HepG2 (cell line): ENCODE measurements around the gene SLC17A9. TPM values are rescaled to one million over a fixed set of nuclear protein-coding genes. Genes with fewer than 3 reads are reported as not detected.
A peak's percentile ranks its signal among the peaks of the same experiment; 100 is the strongest.

Source experiments
- ATAC-seq: fragments of 200-7000 bp; cut with Tn5 transposase; 3 replicates; pipeline ENCODE4 v1.9.1; 2020; ENCODE audit warnings: mild to moderate bottlenecking, moderate library complexity
- BruUV-seq: library from RNA; stranded (reverse); fragments of 400-500 nt; replicated peaks from 2 replicates; lab custom pipeline; 2021; lab: Mats Ljungman, UMichigan
- CTCF ChIA-PET: fragments of 300-600 bp; formaldehyde crosslinking; extraction: SDS; loops from one replicate; lab custom pipeline; 2021; ENCODE audit warnings: low total read pairs, inconsistent platforms, low intra/inter-chr PET ratio; lab: Yijun Ruan, JAX
- POLR2A ChIA-PET: fragments of 350-600 bp; sonication (Branson Sonifier 250); formaldehyde crosslinking; loops from one replicate; lab custom pipeline; 2020; ENCODE audit warnings: antibody characterized with exemption, inconsistent platforms; lab: Yijun Ruan, JAX
- DNase-seq: peaks from one replicate; pipeline ENCODE4 v3.0.0-alpha.2; 2015; ENCODE audit warnings: low spot score
- FAIRE-seq: peaks from 3 replicates; lab custom pipeline; 2011; peaks lifted over from hg19 to GRCh38; lab: Jason Lieb, UNC
- H2AFZ ChIP-seq: one replicate; pipeline ENCODE4 v1.6.1; 2011; ENCODE audit warnings: low read length, inconsistent platforms
- H3K27ac ChIP-seq: fragments of 300-600 bp; 3 replicates; pipeline ENCODE4 v1.8.0; 2011; ENCODE audit warnings: mixed run types, mild to moderate bottlenecking, mixed read lengths, low read length, inconsistent platforms; ENCODE audit not compliant: insufficient read depth; ENCODE audit errors: extremely low read length
- H3K27me3 ChIP-seq, 2 experiments: fragments of 200-600 bp in 1 of 2; 2 replicates in 1 of 2; 3 replicates in 1 of 2; pipeline versions ENCODE4 v1.6.0 to v1.8.0; 2011; ENCODE audit warnings: low read length in 2 of 2, mild to moderate bottlenecking in 2 of 2, moderate library complexity in 2 of 2, inconsistent platforms in 1 of 2; ENCODE audit not compliant: insufficient read depth in 2 of 2, control insufficient read depth in 1 of 2
- H3K36me3 ChIP-seq, 2 experiments: fragments of 200-600 bp in 1 of 2; replicated peaks in 1 of 2; 2 replicates in 1 of 2; 3 replicates in 1 of 2; pipeline versions ENCODE4 v1.5.1 to v1.8.0; 2011; ENCODE audit warnings: low read length in 2 of 2, inconsistent platforms in 1 of 2; ENCODE audit not compliant: insufficient read depth in 2 of 2, control insufficient read depth in 1 of 2
- H3K4me1 ChIP-seq: 2 replicates; pipeline ENCODE4 v1.5.1; 2012; ENCODE audit warnings: low read length, inconsistent platforms; ENCODE audit not compliant: insufficient read depth
- H3K4me2 ChIP-seq: 2 replicates; pipeline ENCODE4 v1.6.0; 2011; ENCODE audit warnings: low read depth, low read length, inconsistent platforms
- H3K4me3 ChIP-seq, 3 experiments: fragments of 200-600 bp in 1 of 3; sonication (generic), shearing (Covaris generic) in 1 of 3; replicated peaks in 1 of 3; 2 replicates each; pipeline ENCODE4 v1.5.1; 2011 to 2016; ENCODE audit warnings: low read length in 3 of 3, inconsistent platforms in 2 of 3, low read depth in 2 of 3, mild to moderate bottlenecking in 2 of 3, control low read depth in 1 of 3, mixed read lengths in 1 of 3; ENCODE audit not compliant: insufficient read depth in 1 of 3
- H3K79me2 ChIP-seq: one replicate; pipeline ENCODE4 v1.6.1; 2011; ENCODE audit warnings: low read length, inconsistent platforms; ENCODE audit not compliant: insufficient read depth
- H3K9ac ChIP-seq: 2 replicates; pipeline ENCODE4 v1.6.0; 2011; ENCODE audit warnings: mild to moderate bottlenecking, low read depth, low read length, inconsistent platforms; ENCODE audit not compliant: insufficient read depth
- H3K9me3 ChIP-seq: 2 replicates; pipeline ENCODE4 v1.5.1; 2012; ENCODE audit warnings: mild to moderate bottlenecking, low read length
- H4K20me1 ChIP-seq: 2 replicates; pipeline ENCODE4 v1.6.0; 2011; ENCODE audit warnings: inconsistent platforms, mild to moderate bottlenecking, low read length, moderate library complexity; ENCODE audit not compliant: insufficient read depth
- ARHGAP35 ChIP-seq: sonication (generic); formaldehyde crosslinking; IDR thresholded peaks from 2 replicates; pipeline ENCODE4 v1.9.0; 2022; ENCODE audit warnings: mild to moderate bottlenecking, inconsistent platforms, moderate library complexity, missing genetic modification reagents, borderline replicate concordance
- ATF3 ChIP-seq: sonication (generic); formaldehyde crosslinking; IDR thresholded peaks from 2 replicates; pipeline ENCODE4 v1.4.0; 2020; ENCODE audit warnings: missing genetic modification reagents
- CENPX ChIP-seq: sonication (generic); formaldehyde crosslinking; IDR thresholded peaks from 2 replicates; pipeline ENCODE4 v1.9.0; 2021; ENCODE audit warnings: mild to moderate bottlenecking, missing genetic modification reagents, moderate library complexity
- FOXP1 ChIP-seq, 2 experiments: fragments of 450-650 bp in 1 of 2; IDR thresholded peaks; 2 replicates each; pipeline ENCODE4 v1.6.1; 2017 to 2018; ENCODE audit warnings: antibody characterized with exemption in 1 of 2
- MAFF ChIP-seq: IDR thresholded peaks from 2 replicates; pipeline ENCODE4 v1.6.1; 2011; ENCODE audit warnings: low read depth, low read length, improper control_type of control experiment
- MAFK ChIP-seq, 2 experiments: IDR thresholded peaks in 1 of 2; conservative IDR thresholded peaks in 1 of 2; 2 replicates each; pipeline ENCODE4 v1.6.1; 2011; ENCODE audit warnings: improper control_type of control experiment in 2 of 2, low read length in 2 of 2
- MTF2 ChIP-seq: sonication (generic); formaldehyde crosslinking; IDR thresholded peaks from 2 replicates; pipeline ENCODE4 v1.5.0; 2020; ENCODE audit warnings: missing genetic modification reagents, borderline replicate concordance
- NCOR1 ChIP-seq: fragments of 200-600 bp; sonication (generic); IDR thresholded peaks from 2 replicates; pipeline ENCODE4 v1.7.0; 2017; ENCODE audit warnings: antibody characterized with exemption, low read length, borderline replicate concordance
- NFYC ChIP-seq: IDR thresholded peaks from 2 replicates; pipeline ENCODE4 v1.6.1; 2016; ENCODE audit warnings: missing genetic modification reagents, missing compliant biosample characterization
- PHF20 ChIP-seq: sonication (generic); formaldehyde crosslinking; IDR thresholded peaks from 2 replicates; pipeline ENCODE4 v1.5.0; 2020; ENCODE audit warnings: mild to moderate bottlenecking, missing genetic modification reagents
- ZBTB37 ChIP-seq: sonication (generic); formaldehyde crosslinking; IDR thresholded peaks from 2 replicates; pipeline ENCODE4 v1.4.0; 2020; ENCODE audit warnings: mild to moderate bottlenecking, missing genetic modification reagents
- ZNF256 ChIP-seq: sonication (generic); formaldehyde crosslinking; conservative IDR thresholded peaks from 2 replicates; pipeline ENCODE4 v1.4.0; 2020; ENCODE audit warnings: missing genetic modification reagents
- ZNF580 ChIP-seq: IDR thresholded peaks from 2 replicates; pipeline ENCODE4 v1.6.1; 2016; ENCODE audit warnings: low read depth, borderline replicate concordance
- WGBS: methylation state at CpG from one replicate; pipeline ENCODE4 v1.1.6; 2017; ENCODE audit warnings: low lambda C conversion rate; 5-methylcytosine and 5-hydroxymethylcytosine counted together
- in situ Hi-C: cut with HindIII; loops from 2 replicates; pipeline ENCODE4 v1.10.0; 2017; ENCODE audit warnings: low pct_unique_long_range_greater_than_20kb; ENCODE audit not compliant: extremely low pct_ligation_motif_present
- intact Hi-C: fragments of 100-400 bp; cut with micrococcal nuclease; formaldehyde crosslinking; loops from one replicate; pipeline ENCODE4 v1.10.0; 2022; ENCODE audit not compliant: unreplicated experiment
- polyA plus RNA-seq, 8 experiments: library from polyadenylated mRNA; depleted of rRNA in 3 of 8; stranded (reverse) in 7 of 8; unstranded in 1 of 8; fragments of >200 nt; fragmentation: Illumina TruSeq in 4 of 8; extraction: Trizol in 4 of 8; gene quantifications; 2 replicates each; pipeline versions ENCODE4 v1.2.1 to v1.2.3, GENCODE V29; 2011 to 2016; ENCODE audit warnings: low read depth in 4 of 8, missing spikeins in 1 of 8, mixed read lengths in 1 of 8; ENCODE audit not compliant: insufficient read depth in 1 of 8
- total RNA-seq, 5 experiments: library from RNA; depleted of rRNA; stranded (reverse); fragments of >200 nt; fragmentation: Illumina TruSeq; extraction: Trizol; gene quantifications; 2 replicates each; pipeline ENCODE4 v1.2.3, GENCODE V29; 2016; ENCODE audit warnings: low read depth in 1 of 5
- TF ChIP-seq, protein P1 (sequence below): sonication (generic); formaldehyde crosslinking; IDR thresholded peaks from 2 replicates; pipeline ENCODE4 v1.5.0; 2020; ENCODE audit warnings: missing genetic modification reagents

SLC17A9 gene
- total and polyA plus RNA-seq, 2 of the 13 experiments (the other 11 are each of a cell fraction or from before 2014, with no cell fraction given): 110 to 191 TPM

- TF ChIP-seq FOXP1 (IDR thresholded peaks at IDR 0.05): no peak
- TF ChIP-seq FOXP1 (CRISPR knock-in tag; IDR thresholded peaks at IDR 0.05): no peak
- TF ChIP-seq ARHGAP35: no peak
- TF ChIP-seq MTF2 (CRISPR knock-in tag): 0 out of 2 replicates have a peak, but pooled peaks have one; percentile 56
- TF ChIP-seq ATF3 (CRISPR knock-in tag): no peak
- no peak for TF ChIP-seq CENPX
- TF ChIP-seq, all 625 proteins: peak for 2
These were observed 30.7 kb downstream of the SLC17A9 start (continued) for GRCh38 chr20:62983210-62983609.

GRCh38 chr20:62984666-62985443 is 32.3 kb downstream of the SLC17A9 start:
- ChIA-PET POLR2A (no interaction called here), CTCF (no interaction called here)
- Histone ChIP-seq H3K4me1 (no peaks in the 10 kb centered on the region), H3K27ac (no peak overlapping the region), H3K36me3 (no peaks in the 10 kb centered on the region), H3K4me3 (no peak overlapping the region), H2AFZ (no peak overlapping the region), H3K27me3 (peaks cover 49 to 91% of the 10 kb centered on the region in 2 experiments), H3K4me2 (no peak overlapping the region), H3K79me2 (no peaks in the 10 kb centered on the region), H3K9ac (no peak overlapping the region), H4K20me1 (no peaks in the 10 kb centered on the region; the same call in 1 of the 2 replicates), H3K9me3 (no peaks in the 10 kb centered on the region)
- intact Hi-C loops (no loop called here), in situ Hi-C loops (no loop called here)
- TF ChIP-seq MAFF (peak; percentile 89), NCOR1 (no peak), NFYC (no peak), MAFK (conservative IDR thresholded peaks at IDR 0.05 in 1 of 2, IDR thresholded peaks at IDR 0.05 in 1 of 2; ENCODE audit: low read length in 2 of 2) (peak; percentile 89 to 93), ZBTB37 (CRISPR knock-in tag) (no peak), PHF20 (CRISPR knock-in tag) (no peak), ZNF580 (CRISPR knock-in tag) (no peak), ZNF256 (CRISPR knock-in tag) (no peak)
- TF ChIP-seq, protein P1, sequence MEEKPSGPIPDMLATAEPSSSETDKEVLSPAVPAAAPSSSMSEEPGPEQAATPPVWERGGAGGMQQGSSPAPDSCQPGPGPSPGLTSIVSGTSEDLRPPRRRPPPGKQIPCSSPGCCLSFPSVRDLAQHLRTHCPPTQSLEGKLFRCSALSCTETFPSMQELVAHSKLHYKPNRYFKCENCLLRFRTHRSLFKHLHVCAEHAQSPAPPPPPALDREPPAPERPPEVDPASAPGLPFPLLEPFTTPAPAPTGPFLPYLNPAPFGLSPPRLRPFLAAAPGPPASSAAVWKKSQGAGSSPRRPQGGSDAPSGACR (CRISPR knock-in tag): no peak
- DNase-seq (no peak), FAIRE-seq (no peak), ATAC-seq (no peak)
- BruUV-seq: no TSS peak
- WGBS: 18% methylated on average over 10 of the region's 18 CpGs
